ENCODE measurements around the gene TNNI3K.

Gene TNNI3K

GRCh38 chr1:74592580-74593355, 357.6 kb downstream of the TNNI3K start:
- Histone ChIP-seq H4K20me1 (ENCODE audit: control insufficient read depth, insufficient read depth, low read depth, low read length) (no peaks in the 10 kb centered on the region), H3K27ac (ENCODE audit: low read depth, low read length) (no peak overlapping the region), H3K9me2 (replicated peaks; ENCODE audit: control insufficient read depth, low read length) (no peaks in the 10 kb centered on the region), H3K4me3 (ENCODE audit: low read length) (no peak overlapping the region), H3K4me2 (ENCODE audit: low read length) (no peak overlapping the region), H3K4me1 (ENCODE audit: control insufficient read depth, low read length) (no peaks in the 10 kb centered on the region), H3K27me3 (ENCODE audit: control insufficient read depth, low read length) (no peaks in the 10 kb centered on the region), H3K79me2 (ENCODE audit: control insufficient read depth, low read length) (no peaks in the 10 kb centered on the region), H3K36me3 (ENCODE audit: control insufficient read depth, low read length) (no peaks in the 10 kb centered on the region), H3K9me3 (ENCODE audit: control insufficient read depth, insufficient read depth, low read length) (no peaks in the 10 kb centered on the region), H3F3A (ENCODE audit: control insufficient read depth, insufficient read depth) (no peaks in the 10 kb centered on the region)
- TF ChIP-seq EZH2phosphoT487 (IDR thresholded peaks at IDR 0.05; ENCODE audit: borderline replicate concordance, low read length): no peak
- TF ChIP-seq, protein P1, sequence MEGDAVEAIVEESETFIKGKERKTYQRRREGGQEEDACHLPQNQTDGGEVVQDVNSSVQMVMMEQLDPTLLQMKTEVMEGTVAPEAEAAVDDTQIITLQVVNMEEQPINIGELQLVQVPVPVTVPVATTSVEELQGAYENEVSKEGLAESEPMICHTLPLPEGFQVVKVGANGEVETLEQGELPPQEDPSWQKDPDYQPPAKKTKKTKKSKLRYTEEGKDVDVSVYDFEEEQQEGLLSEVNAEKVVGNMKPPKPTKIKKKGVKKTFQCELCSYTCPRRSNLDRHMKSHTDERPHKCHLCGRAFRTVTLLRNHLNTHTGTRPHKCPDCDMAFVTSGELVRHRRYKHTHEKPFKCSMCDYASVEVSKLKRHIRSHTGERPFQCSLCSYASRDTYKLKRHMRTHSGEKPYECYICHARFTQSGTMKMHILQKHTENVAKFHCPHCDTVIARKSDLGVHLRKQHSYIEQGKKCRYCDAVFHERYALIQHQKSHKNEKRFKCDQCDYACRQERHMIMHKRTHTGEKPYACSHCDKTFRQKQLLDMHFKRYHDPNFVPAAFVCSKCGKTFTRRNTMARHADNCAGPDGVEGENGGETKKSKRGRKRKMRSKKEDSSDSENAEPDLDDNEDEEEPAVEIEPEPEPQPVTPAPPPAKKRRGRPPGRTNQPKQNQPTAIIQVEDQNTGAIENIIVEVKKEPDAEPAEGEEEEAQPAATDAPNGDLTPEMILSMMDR (IDR thresholded peaks at IDR 0.05; ENCODE audit: low read depth, low read length, poor library complexity, severe bottlenecking): no peak

All from DOHH2 (cell line).